Measurements from ENCODE around the gene C16orf74.

C16orf74 gene

DNA sequence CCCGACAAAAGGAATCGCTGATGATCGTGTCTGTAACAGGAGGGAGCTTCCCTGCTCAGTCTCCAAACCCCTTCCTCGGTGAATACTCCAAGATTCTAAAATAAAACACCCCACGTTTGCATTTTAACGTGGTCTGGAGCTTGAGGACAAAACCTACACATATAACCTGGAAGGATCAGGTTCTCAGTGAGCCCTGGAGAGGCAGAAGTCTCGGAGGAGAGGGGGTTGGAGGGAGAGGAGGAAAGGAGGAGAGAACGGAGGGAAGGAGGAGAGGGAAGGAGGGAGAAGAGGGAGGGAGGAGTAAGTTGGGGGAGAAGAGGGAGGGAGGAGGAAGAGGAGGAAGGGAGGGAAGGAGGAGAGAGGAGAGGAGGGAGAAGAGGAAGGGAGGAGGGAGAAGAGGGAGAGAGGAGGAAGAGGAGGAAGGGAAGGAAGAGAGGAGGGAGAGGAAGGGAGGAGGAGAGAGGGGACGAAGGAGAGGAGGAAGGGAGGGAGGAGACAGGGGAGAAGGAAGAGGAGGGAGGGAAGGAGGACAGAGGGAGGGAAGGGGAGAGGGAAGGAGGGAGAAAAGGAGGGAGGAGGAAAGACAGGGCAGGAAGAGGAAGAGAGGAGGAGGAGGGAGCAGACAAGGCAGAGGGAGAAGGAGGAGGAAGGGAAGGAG is 34.7 kb downstream of the C16orf74 start:
- no peak for DNase-seq (ENCODE audit: low read depth in 2 of 2)
- H3K4me3 ChIP-seq (replicated peaks in 1 of 2; ENCODE audit: low read depth in 2 of 2, low read length in 2 of 2), result no peak overlapping the region
- no peak for TF ChIP-seq CTCF (IDR thresholded peaks at IDR 0.05; ENCODE audit: low read depth, low read length)

DNA sequence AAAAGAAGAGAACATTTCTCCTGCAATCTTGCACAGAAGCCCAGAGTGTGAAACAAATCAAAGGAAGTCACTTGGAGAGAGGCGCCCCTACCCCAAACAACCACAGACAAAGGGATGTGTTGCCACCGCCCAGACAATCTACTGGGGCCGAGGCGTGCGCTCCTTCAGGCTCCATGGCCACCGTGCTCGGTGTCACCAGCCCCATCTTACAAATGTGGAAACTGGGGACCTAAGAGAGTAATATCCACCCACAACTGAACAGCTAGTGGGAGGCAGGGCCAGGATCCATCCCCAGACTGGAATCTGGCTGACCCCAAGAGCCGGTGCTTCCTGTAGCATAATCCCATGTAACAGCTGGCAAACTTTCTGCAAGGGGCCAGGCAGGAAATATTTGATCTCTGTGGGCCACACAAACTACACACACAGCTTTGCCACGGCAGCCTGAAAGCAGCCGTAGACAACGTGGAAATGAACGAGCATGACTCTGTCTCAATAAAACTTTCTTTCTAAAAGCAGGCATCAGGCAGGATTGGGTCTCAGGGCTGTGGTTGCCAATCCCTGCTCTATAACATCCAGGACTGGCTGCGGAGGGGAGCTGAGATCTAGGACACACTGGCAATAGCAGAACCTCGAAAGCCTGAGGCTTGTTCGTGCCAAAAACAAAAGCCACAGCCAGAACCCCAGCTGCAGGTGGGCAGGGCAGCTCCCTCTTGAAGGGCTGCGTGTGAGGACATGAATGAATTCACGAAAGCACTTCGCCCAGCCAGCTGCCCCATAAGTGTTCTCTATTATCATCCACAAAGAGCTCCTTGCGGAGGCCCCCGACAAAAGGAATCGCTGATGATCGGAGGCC is 35.5 kb downstream of the C16orf74 start:
- H3K4me3 ChIP-seq (replicated peaks in 1 of 2; ENCODE audit: low read depth in 2 of 2, low read length in 2 of 2), result no peak overlapping the region
- no peak for TF ChIP-seq CTCF (IDR thresholded peaks at IDR 0.05; ENCODE audit: low read depth, low read length)
- peak in 1 of 2 donors; percentile 70 for DNase-seq (ENCODE audit: low read depth in 2 of 2)

GRCh38 chr16:85712801-85713200 is 38.1 kb downstream of the C16orf74 start:
- H3K4me3 ChIP-seq (replicated peaks in 1 of 2; ENCODE audit: low read depth in 2 of 2, low read length in 2 of 2), result no peak overlapping the region
- DNase-seq (ENCODE audit: low read depth in 2 of 2), result no peak
- TF ChIP-seq CTCF (IDR thresholded peaks at IDR 0.05; ENCODE audit: low read depth, low read length), result no peak

- H3K4me3 ChIP-seq (replicated peaks in 1 of 2; ENCODE audit: low read depth in 2 of 2, low read length in 2 of 2), result no peak overlapping the region
- DNase-seq (ENCODE audit: low read depth in 2 of 2), result no peak
- TF ChIP-seq CTCF (IDR thresholded peaks at IDR 0.05; ENCODE audit: low read depth, low read length), result no peak
These were observed 38.8 kb downstream of the C16orf74 start for GRCh38 chr16:85711982-85712587.

GRCh38 chr16:85710732-85711131 is 40.2 kb downstream of the C16orf74 start:
- TF ChIP-seq CTCF (IDR thresholded peaks at IDR 0.05; ENCODE audit: low read depth, low read length), result no peak
- no peak overlapping the region for H3K4me3 ChIP-seq (replicated peaks in 1 of 2; ENCODE audit: low read depth in 2 of 2, low read length in 2 of 2)
- no peak for DNase-seq (ENCODE audit: low read depth in 2 of 2)

DNA sequence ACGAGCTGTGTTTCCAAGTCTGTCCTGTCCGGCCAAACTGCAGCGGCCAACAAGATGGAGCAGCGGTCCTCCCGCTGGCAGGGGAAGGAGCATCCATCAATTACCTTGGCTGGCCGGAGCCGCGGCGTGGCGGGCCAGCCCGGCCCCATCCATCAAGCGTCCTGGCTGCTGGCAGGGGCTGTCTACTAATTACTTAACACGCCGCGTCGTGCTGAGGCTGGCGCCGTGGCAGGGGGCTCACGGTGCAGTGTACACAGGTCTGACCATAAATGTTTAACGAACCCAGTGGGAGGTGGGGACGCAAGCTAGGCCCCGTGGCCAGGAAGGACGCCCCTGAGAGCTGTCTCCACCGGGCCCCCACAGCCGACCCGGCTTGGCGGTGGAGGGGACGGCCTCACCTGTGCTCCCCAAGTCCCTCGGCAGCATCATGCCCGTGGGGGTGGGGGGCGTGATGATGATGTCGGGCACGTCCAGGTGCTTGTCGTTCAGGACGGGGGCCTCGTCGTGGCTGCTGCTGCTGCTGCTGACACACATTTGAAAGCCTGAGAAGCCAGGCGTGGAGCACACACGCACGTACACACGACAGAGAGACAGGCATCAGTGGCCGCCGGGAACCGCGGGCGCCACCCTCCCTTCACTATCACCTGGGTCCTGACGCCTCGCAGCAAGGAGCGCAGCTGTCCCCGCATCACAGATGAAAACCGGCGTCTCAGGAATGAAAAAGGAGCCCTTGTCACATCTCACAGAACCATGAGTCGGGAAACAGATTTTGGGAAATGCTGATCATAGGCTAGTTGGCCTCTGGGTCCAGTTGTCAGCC is 40.9 kb downstream of the C16orf74 start:
- H3K4me3 ChIP-seq (replicated peaks in 1 of 2; ENCODE audit: low read depth in 2 of 2, low read length in 2 of 2), result no peak overlapping the region
- no peak for DNase-seq (ENCODE audit: low read depth in 2 of 2)
- TF ChIP-seq CTCF (IDR thresholded peaks at IDR 0.05; ENCODE audit: low read depth, low read length), result no peak

All from cardiac fibroblast (primary cell).